ENCODE measurements around the gene PHYHD1.

Gene PHYHD1

DNA sequence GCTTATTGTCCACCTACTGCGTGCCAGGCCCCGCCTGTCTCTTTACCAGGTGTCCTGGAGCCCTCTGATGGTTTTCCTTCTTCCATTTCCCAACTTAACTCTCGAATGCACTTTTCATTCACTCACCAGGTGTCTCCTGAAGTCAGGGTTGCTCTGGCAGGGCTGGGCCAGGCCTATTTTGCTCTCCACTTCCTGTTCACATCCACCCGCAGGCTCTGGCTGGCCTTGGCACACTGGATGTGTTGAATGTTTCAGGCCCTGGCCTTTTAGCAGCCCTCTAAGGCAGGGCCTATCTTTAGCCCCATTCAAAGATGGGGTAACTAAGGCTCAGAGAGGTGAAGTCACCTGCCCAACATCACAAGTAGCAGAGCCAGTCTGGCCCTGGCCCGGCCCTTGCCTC lies 22.4 kb upstream of the PHYHD1 start:
- no peak overlapping the region for H3K4me3 ChIP-seq (ENCODE audit: low read length)
- TF ChIP-seq, protein P1, sequence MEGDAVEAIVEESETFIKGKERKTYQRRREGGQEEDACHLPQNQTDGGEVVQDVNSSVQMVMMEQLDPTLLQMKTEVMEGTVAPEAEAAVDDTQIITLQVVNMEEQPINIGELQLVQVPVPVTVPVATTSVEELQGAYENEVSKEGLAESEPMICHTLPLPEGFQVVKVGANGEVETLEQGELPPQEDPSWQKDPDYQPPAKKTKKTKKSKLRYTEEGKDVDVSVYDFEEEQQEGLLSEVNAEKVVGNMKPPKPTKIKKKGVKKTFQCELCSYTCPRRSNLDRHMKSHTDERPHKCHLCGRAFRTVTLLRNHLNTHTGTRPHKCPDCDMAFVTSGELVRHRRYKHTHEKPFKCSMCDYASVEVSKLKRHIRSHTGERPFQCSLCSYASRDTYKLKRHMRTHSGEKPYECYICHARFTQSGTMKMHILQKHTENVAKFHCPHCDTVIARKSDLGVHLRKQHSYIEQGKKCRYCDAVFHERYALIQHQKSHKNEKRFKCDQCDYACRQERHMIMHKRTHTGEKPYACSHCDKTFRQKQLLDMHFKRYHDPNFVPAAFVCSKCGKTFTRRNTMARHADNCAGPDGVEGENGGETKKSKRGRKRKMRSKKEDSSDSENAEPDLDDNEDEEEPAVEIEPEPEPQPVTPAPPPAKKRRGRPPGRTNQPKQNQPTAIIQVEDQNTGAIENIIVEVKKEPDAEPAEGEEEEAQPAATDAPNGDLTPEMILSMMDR (IDR thresholded peaks at IDR 0.05; ENCODE audit: low read depth, low read length, poor library complexity, severe bottlenecking): no peak
- no peak for TF ChIP-seq EZH2phosphoT487 (IDR thresholded peaks at IDR 0.05; ENCODE audit: borderline replicate concordance, low read length)
- H3K27ac ChIP-seq (ENCODE audit: low read depth, low read length): no peak overlapping the region
- no peak overlapping the region for H3K4me2 ChIP-seq (ENCODE audit: low read length)
- H3K36me3 ChIP-seq (ENCODE audit: control insufficient read depth, low read length): peaks cover 16% of the 10 kb centered on the region; the same call in 1 of the 2 replicates
- peaks cover 7% of the 10 kb centered on the region for H3K79me2 ChIP-seq (ENCODE audit: control insufficient read depth, low read length)
- H3F3A ChIP-seq (ENCODE audit: control insufficient read depth, insufficient read depth): no peaks in the 10 kb centered on the region
- H3K4me1 ChIP-seq (ENCODE audit: control insufficient read depth, low read length): peaks cover 20% of the 10 kb centered on the region
- H3K9me3 ChIP-seq (ENCODE audit: control insufficient read depth, insufficient read depth, low read length): no peaks in the 10 kb centered on the region
- H4K20me1 ChIP-seq (ENCODE audit: control insufficient read depth, insufficient read depth, low read depth, low read length): no peaks in the 10 kb centered on the region
- no peaks in the 10 kb centered on the region for H3K27me3 ChIP-seq (ENCODE audit: control insufficient read depth, low read length)
- H3K9me2 ChIP-seq (replicated peaks; ENCODE audit: control insufficient read depth, low read length): no peaks in the 10 kb centered on the region

DNA sequence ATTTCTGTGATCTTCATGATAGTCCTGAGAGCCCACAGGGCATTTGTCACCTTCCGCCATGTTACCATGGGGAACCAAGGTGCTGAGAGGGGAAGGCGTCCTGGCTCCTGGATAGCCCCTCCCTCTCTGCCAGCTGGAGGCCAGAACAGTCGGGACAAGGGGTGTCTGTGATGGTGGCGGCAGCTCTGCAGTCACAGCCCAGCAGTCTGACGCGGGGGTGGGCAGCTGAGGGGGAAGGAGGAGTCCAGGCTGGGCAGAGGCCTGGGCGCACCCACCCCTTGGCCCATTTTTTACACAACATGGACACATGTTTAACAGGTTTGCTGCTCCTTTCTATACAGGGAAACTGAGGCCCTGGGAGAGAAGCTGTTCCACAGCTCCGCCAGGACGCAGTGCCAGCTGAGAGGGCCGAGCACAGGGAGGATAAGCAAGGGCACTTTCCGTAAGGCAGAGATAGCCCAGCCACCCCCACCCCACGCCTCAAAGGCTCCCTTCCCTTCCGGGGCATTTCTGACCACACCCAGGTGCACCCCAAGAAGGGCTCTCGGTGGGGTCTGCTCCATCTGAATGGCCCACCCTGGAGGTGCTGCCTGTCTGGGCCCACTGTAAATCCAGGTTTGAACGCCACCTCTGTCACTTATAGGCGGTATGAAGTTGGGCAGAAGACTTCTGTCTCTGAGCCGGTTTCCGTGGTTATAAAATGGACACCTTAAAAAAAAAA lies 21.8 kb upstream of the PHYHD1 start:
- TF ChIP-seq, protein P1 (IDR thresholded peaks at IDR 0.05; ENCODE audit: low read depth, low read length, poor library complexity, severe bottlenecking): no peak
- TF ChIP-seq EZH2phosphoT487 (IDR thresholded peaks at IDR 0.05; ENCODE audit: borderline replicate concordance, low read length): no peak
- peaks cover 15% of the 10 kb centered on the region; the same call in 1 of the 2 replicates for H3K36me3 ChIP-seq (ENCODE audit: control insufficient read depth, low read length)
- H3K27ac ChIP-seq (ENCODE audit: low read depth, low read length): no peak overlapping the region
- peaks cover 7% of the 10 kb centered on the region for H3K79me2 ChIP-seq (ENCODE audit: control insufficient read depth, low read length)
- H3F3A ChIP-seq (ENCODE audit: control insufficient read depth, insufficient read depth): no peaks in the 10 kb centered on the region
- H3K27me3 ChIP-seq (ENCODE audit: control insufficient read depth, low read length): no peaks in the 10 kb centered on the region
- no peaks in the 10 kb centered on the region for H3K9me2 ChIP-seq (replicated peaks; ENCODE audit: control insufficient read depth, low read length)
- peaks cover 20% of the 10 kb centered on the region for H3K4me1 ChIP-seq (ENCODE audit: control insufficient read depth, low read length)
- H3K4me2 ChIP-seq (ENCODE audit: low read length): no peak overlapping the region
- H4K20me1 ChIP-seq (ENCODE audit: control insufficient read depth, insufficient read depth, low read depth, low read length): no peaks in the 10 kb centered on the region
- no peaks in the 10 kb centered on the region for H3K9me3 ChIP-seq (ENCODE audit: control insufficient read depth, insufficient read depth, low read length)
- no peak overlapping the region for H3K4me3 ChIP-seq (ENCODE audit: low read length)

DNA sequence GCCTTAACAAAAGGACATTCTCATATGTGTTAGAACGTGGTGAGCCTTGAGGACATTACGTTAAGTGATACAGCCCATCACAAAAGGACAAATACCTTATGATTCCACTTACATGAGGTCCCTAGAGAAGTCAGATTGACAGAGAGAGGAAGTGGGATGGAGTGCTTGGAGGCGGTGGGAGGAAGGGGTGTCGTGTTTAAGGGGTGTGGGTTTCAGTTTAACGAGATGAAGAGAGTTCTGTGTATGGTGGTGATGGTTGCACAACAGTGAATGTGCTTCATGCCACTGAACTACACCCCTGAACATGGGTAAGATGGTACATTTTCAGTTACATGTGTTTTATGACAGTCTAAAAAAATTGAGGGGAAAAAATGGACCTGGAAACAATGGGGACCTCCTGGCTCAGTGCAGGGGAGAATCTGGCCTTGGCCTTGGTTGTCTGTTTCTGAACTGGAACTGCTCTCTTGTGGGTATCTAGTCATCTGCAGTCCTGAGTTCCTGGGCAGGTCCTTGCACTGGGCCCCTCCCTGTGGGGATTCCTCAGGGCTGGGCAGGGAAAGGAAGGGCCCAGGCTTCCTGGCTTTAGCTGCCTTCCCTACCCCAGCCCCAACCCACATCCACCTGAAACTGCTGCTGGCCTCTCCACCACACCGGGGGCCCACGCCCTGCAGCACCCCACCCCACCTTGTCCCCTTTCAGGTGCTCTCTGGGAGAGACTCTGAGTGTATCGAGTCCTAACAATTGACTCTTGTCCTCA lies 21.0 kb upstream of the PHYHD1 start:
- H3K27me3 ChIP-seq (ENCODE audit: control insufficient read depth, low read length): no peaks in the 10 kb centered on the region
- no peaks in the 10 kb centered on the region for H3F3A ChIP-seq (ENCODE audit: control insufficient read depth, insufficient read depth)
- H3K4me2 ChIP-seq (ENCODE audit: low read length): no peak overlapping the region
- no peaks in the 10 kb centered on the region for H4K20me1 ChIP-seq (ENCODE audit: control insufficient read depth, insufficient read depth, low read depth, low read length)
- H3K9me3 ChIP-seq (ENCODE audit: control insufficient read depth, insufficient read depth, low read length): no peaks in the 10 kb centered on the region
- H3K9me2 ChIP-seq (replicated peaks; ENCODE audit: control insufficient read depth, low read length): no peaks in the 10 kb centered on the region
- TF ChIP-seq, protein P1 (IDR thresholded peaks at IDR 0.05; ENCODE audit: low read depth, low read length, poor library complexity, severe bottlenecking): no peak
- no peak for TF ChIP-seq EZH2phosphoT487 (IDR thresholded peaks at IDR 0.05; ENCODE audit: borderline replicate concordance, low read length)
- no peak overlapping the region for H3K27ac ChIP-seq (ENCODE audit: low read depth, low read length)
- H3K4me3 ChIP-seq (ENCODE audit: low read length): no peak overlapping the region
- peaks cover 15% of the 10 kb centered on the region; the same call in 1 of the 2 replicates for H3K36me3 ChIP-seq (ENCODE audit: control insufficient read depth, low read length)
- peaks cover 7% of the 10 kb centered on the region for H3K79me2 ChIP-seq (ENCODE audit: control insufficient read depth, low read length)
- H3K4me1 ChIP-seq (ENCODE audit: control insufficient read depth, low read length): peaks cover 20% of the 10 kb centered on the region

Measured in DOHH2 (cell line).